GM13976 (cell line): ENCODE measurements around the gene CYREN.

Experiments
- DNase-seq: peaks from one replicate; pipeline ENCODE4 v3.0.0; 2012; ENCODE audit warnings: low spot score
- in situ Hi-C: fragments of 300-500 bp; cut with MboI; formaldehyde crosslinking; loops from one replicate; pipeline ENCODE4 v1.12.0; 2022; ENCODE audit warnings: low sequenced_read_pairs, mixed read lengths, inconsistent platforms; ENCODE audit not compliant: unreplicated experiment
- TF ChIP-seq, protein P1 (sequence below): IDR thresholded peaks from 2 replicates; pipeline ENCODE4 v1.5.1; 2012; ENCODE audit warnings: borderline replicate concordance, mild to moderate bottlenecking; ENCODE audit not compliant: insufficient read depth; ENCODE audit errors: extremely low read depth, missing control alignments, control extremely low read depth

Gene CYREN

DNA sequence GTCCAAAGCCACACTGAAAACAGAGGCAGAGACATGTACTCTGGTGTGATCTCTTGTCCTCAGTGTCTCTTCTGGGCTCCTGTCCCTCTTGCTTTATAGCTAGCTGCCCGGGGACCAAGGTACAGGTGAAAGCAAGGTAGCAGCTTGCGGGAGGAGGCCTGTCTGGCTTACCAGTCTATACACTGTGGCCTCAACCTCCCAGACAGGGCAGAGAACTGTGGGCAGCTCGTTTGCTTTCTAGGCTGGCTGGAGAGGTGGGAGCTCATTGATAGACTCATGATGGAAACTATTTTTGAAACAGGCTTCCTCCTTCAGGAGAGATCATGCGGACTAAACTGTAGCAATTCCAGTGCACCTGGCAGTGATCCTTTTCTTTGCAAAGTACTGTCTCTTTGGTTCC is 4.6 kb downstream of the CYREN start:
- DNase-seq, result peak; percentile 7
- in situ Hi-C loops, result loop anchor here (5.0 kb wide), 1 partner anchor 174 kb away; no protein-coding TSS in a partner anchor
- TF ChIP-seq, protein P1, sequence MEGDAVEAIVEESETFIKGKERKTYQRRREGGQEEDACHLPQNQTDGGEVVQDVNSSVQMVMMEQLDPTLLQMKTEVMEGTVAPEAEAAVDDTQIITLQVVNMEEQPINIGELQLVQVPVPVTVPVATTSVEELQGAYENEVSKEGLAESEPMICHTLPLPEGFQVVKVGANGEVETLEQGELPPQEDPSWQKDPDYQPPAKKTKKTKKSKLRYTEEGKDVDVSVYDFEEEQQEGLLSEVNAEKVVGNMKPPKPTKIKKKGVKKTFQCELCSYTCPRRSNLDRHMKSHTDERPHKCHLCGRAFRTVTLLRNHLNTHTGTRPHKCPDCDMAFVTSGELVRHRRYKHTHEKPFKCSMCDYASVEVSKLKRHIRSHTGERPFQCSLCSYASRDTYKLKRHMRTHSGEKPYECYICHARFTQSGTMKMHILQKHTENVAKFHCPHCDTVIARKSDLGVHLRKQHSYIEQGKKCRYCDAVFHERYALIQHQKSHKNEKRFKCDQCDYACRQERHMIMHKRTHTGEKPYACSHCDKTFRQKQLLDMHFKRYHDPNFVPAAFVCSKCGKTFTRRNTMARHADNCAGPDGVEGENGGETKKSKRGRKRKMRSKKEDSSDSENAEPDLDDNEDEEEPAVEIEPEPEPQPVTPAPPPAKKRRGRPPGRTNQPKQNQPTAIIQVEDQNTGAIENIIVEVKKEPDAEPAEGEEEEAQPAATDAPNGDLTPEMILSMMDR, result no peak

DNA sequence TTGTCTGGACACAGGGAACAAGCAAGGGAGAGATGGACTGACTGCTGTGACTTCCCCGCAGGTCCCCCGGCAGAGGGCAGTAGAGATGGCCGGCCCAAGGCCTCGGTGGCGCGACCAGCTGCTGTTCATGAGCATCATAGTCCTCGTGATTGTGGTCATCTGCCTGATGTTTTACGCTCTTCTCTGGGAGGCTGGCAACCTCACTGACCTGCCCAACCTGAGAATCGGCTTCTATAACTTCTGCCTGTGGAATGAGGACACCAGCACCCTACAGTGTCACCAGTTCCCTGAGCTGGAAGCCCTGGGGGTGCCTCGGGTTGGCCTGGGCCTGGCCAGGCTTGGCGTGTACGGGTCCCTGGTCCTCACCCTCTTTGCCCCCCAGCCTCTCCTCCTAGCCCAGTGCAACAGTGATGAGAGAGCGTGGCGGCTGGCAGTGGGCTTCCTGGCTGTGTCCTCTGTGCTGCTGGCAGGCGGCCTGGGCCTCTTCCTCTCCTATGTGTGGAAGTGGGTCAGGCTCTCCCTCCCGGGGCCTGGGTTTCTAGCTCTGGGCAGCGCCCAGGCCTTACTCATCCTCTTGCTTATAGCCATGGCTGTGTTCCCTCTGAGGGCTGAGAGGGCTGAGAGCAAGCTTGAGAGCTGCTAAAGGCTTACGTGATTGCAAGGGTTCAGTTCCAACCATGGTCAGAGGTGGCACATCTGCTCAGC is 6.0 kb downstream of the CYREN start:
- TF ChIP-seq, protein P1, result no peak
- in situ Hi-C loops, result loop anchor here (5.0 kb wide), 1 partner anchor 172 kb away; no protein-coding TSS in a partner anchor
- peak; percentile 24 for DNase-seq

DNA sequence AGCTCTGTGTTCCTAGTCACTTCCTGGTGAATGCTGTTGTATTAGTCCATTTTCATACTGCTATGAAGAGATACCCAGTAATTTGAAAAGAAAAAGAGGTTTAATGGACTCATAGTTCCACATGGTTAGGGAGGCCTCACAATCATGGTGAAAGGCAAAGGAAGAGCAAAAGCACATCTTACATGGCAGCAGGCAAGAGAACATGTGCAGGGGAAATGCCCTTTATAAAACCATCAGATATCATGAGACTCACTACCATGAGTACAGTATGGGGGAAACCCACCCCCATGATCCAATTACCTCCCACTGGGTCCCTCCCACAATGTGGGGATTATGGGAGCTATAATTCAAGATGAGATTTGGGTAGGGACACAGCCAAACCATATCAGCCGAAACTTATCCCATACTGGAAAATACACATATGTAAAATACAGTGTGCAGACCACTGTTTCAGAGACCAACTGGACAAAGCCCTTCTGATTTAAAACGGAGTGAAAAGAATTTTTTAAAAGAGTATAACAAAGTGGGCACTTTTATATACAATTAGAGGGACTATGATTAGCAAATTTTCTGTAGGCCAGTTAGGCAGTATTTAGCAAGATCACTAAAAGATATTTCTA is 8.0 kb downstream of the CYREN start:
- no peak for DNase-seq
- in situ Hi-C loops, result no loop called here

DNA sequence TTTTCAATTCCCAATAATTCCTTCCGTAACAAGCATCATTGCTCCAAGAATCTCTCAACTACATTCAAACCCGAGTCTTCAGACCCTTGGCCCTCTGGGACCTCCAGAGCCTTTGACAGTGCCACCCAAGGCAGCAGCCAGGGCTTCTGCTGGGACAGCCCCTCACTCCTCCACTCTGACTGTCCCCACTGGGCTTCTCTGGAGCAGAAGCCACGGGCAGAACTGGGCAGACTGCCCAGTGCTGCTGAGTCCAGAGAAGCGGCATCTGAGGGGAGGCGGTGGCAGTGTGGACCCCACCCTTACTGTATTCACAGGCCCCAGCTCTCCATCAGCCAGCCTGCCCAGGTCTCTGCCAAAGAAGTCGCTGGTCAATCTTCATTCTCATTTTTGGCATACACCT is 8.8 kb downstream of the CYREN start:
- TF ChIP-seq, protein P1, result no peak
- DNase-seq, result no peak
- in situ Hi-C loops, result no loop called here

More for the DNA sequence above, 8.0 kb downstream of the CYREN start:
- TF ChIP-seq, protein P1, result no peak

DNA sequence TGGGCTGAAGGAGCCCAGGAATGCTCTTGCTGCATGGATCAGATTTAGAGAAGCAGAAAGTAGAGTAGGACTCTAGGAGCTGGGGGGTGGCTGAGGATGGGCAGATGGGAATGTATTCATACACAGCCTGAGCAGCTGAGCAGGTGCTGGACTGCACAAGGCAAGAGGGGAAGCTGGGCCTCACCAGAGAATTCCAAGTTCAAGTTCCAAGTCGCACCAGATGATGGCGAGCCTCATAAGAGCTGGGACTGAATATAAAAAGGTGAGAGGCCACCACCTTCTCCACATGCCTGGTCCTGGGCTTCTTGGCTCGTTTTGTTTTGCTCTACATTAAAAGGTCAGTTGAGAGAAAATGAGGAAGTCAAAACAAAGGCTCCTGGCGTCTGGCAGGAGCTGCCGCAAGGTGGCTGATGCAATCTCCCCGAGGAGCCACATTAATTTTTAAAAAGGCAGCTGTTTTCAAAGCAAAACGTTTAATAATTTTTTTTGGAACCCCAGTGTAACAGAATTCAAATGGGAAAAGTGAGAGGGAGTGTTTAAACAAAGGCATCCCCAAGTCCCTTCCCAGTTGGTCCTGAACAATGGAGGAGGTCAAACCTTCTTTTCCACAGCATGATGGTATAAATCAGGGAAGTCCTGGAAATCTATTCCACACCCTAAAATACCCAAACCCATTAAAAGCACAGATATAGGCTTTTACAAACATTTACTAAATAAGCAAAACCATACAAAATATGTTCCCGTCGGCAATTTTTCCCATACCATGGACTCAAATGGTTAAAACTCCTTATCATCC is 9.5 kb downstream of the CYREN start:
- peak; percentile 48 for DNase-seq

DNA sequence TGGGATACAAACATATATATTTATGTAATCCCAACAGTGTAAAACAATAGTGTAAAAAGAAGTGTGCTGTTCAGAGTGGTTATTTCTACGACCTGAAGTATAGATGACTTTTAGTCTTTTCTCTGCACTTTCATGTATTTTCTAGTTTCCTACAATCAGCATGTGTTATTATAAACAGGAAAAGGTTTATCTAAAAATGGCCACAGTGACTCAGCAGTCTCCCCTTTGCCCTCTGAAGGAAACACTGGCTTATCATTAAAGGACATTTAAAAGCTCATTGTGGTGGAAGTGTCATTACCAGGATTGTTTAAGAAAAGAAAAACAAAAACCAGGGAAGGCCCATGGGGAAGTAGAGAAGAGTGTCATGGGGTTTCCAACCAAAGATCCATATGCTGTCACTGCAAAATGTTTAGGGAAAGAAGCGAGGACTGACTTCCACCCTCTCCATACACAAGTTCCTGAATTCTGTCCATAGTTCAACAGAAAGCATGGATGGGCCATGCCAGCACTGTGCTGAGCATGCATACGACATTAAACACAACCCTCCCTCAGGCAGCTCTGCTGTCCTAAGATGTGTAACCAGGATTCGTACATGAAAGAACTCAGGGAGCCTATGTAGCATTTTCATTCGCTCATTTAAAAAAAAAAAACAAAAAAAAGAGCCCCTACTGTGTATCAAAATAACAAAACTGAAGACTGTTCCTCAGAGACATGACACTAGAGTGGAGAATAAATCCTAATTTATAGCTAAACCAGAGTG is 10.2 kb downstream of the CYREN start:
- TF ChIP-seq, protein P1, result no peak
- in situ Hi-C loops, result no loop called here
- peak; percentile 22 for DNase-seq

More for the DNA sequence above, 9.5 kb downstream of the CYREN start:
- in situ Hi-C loops, result no loop called here
- TF ChIP-seq, protein P1, result no peak
